HCT116 (cell line): ENCODE results near the gene MLXIPL. TPM values are rescaled to one million over a fixed set of nuclear protein-coding genes. Genes with fewer than 3 reads are reported as not detected.

Experiments used
- ATAC-seq: fragments of 200-7000 bp; cut with Tn5 transposase; 2 replicates; pipeline ENCODE4 v1.9.1; 2020; ENCODE audit warnings: mild to moderate bottlenecking, moderate library complexity
- BruUV-seq: library from RNA; stranded (reverse); fragments of 400-500 nt; replicated peaks from 2 replicates; lab custom pipeline; 2021; lab: Mats Ljungman, UMichigan
- CTCF ChIA-PET: fragments of 300-600 bp; sonication (Branson Sonifier 250); formaldehyde crosslinking; loops from one replicate; lab custom pipeline; 2021; ENCODE audit warnings: antibody characterized with exemption; lab: Charles Lee
- POLR2A ChIA-PET: fragments of 300-600, 350-600 bp; sonication (Branson Sonifier 250); formaldehyde crosslinking; loops from one replicate; lab custom pipeline; 2021; ENCODE audit warnings: antibody characterized with exemption; lab: Charles Lee
- RAD21 ChIA-PET, 2 experiments: fragments of 300-600 bp; sonication (Branson Sonifier 250); formaldehyde crosslinking; loops; one replicate each; lab custom pipeline; 2023; ENCODE audit warnings: low total read pairs in 2 of 2; ENCODE audit not compliant: uncharacterized antibody in 2 of 2, unreplicated experiment in 2 of 2, low non-redundant PET in 1 of 2; lab: Charles Lee
- DNase-seq: peaks from one replicate; pipeline ENCODE4 v3.0.0-alpha.2; 2010; ENCODE audit warnings: low read depth, low spot score
- H2AFZ ChIP-seq: fragments of 200-600 bp; shearing (Covaris generic), sonication (generic); 2 replicates; pipeline ENCODE4 v1.6.1; 2017; ENCODE audit warnings: low read depth, mixed run types, mixed read lengths, antibody characterized with exemption, low read length; ENCODE audit not compliant: poor library complexity, severe bottlenecking
- H3K27ac ChIP-seq: 2 replicates; pipeline ENCODE4 v1.5.1; 2012; ENCODE audit warnings: low read depth, low read length
- H3K27me3 ChIP-seq: fragments of 200-600 bp; sonication (generic); 2 replicates; pipeline ENCODE4 v1.6.1; 2016; ENCODE audit warnings: mixed run types, low read length, mixed read lengths; ENCODE audit not compliant: insufficient read depth
- H3K36me3 ChIP-seq, 2 experiments: fragments of 200-500 bp in 1 of 2; fragments of 200-600 bp in 1 of 2; sonication (Bioruptor generic) in 1 of 2; sonication (generic) in 1 of 2; 2 replicates each; pipeline versions ENCODE4 v1.5.1 to v1.6.1; 2014 to 2016; ENCODE audit warnings: low read length in 2 of 2, inconsistent platforms in 1 of 2, mixed read lengths in 1 of 2, mixed run types in 1 of 2; ENCODE audit not compliant: insufficient read depth in 2 of 2, control insufficient read depth in 1 of 2
- H3K4me1 ChIP-seq, 2 experiments: fragments of 200-600 bp in 1 of 2; sonication (generic) in 1 of 2; 2 replicates each; pipeline versions ENCODE4 v1.5.1 to v1.6.1; 2012 to 2017; ENCODE audit warnings: low read length in 2 of 2, inconsistent platforms in 1 of 2, mild to moderate bottlenecking in 1 of 2, mixed read lengths in 1 of 2, mixed run types in 1 of 2, moderate library complexity in 1 of 2; ENCODE audit not compliant: insufficient read depth in 2 of 2, control insufficient read depth in 1 of 2
- H3K4me2 ChIP-seq: fragments of 200-600 bp; sonication (generic); 2 replicates; pipeline ENCODE4 v1.6.1; 2017; ENCODE audit warnings: mixed run types, low read length, mixed read lengths
- H3K4me3 ChIP-seq, 2 experiments: fragments of 200-600 bp in 1 of 2; sonication (generic) in 1 of 2; replicated peaks in 1 of 2; 2 replicates each; pipeline ENCODE4 v1.5.1; 2011 to 2016; ENCODE audit warnings: low read length in 2 of 2, control low read depth in 1 of 2, low read depth in 1 of 2, mild to moderate bottlenecking in 1 of 2, mixed read lengths in 1 of 2, mixed run types in 1 of 2
- H3K79me2 ChIP-seq: fragments of 200-600 bp; sonication (generic); 2 replicates; pipeline ENCODE4 v1.6.1; 2017; ENCODE audit warnings: mild to moderate bottlenecking, mixed run types, low read length, moderate library complexity, mixed read lengths; ENCODE audit not compliant: insufficient read depth
- H3K9ac ChIP-seq: fragments of 200-600 bp; sonication (generic); 2 replicates; pipeline ENCODE4 v1.6.1; 2016; ENCODE audit warnings: low read length, mixed read lengths
- H3K9me2 ChIP-seq: fragments of 200-600 bp; sonication (generic), shearing (Covaris generic); 2 replicates; pipeline ENCODE4 v1.6.1; 2017; ENCODE audit warnings: mixed run types, mild to moderate bottlenecking, moderate library complexity; ENCODE audit not compliant: insufficient read depth
- H3K9me3 ChIP-seq, 2 experiments: fragments of 200-500 bp in 1 of 2; fragments of 200-600 bp in 1 of 2; sonication (Bioruptor generic) in 1 of 2; sonication (generic) in 1 of 2; 2 replicates each; pipeline ENCODE4 v1.6.1; 2014 to 2017; ENCODE audit warnings: low read length in 2 of 2, mixed read lengths in 2 of 2, inconsistent platforms in 1 of 2, low read depth in 1 of 2, mild to moderate bottlenecking in 1 of 2, mixed run types in 1 of 2, moderate library complexity in 1 of 2; ENCODE audit not compliant: control insufficient read depth in 1 of 2, insufficient read depth in 1 of 2
- H4K20me1 ChIP-seq: fragments of 200-600 bp; sonication (generic), shearing (Covaris generic); 2 replicates; pipeline ENCODE4 v1.6.1; 2017; ENCODE audit warnings: mixed run types, mild to moderate bottlenecking, moderate library complexity; ENCODE audit not compliant: insufficient read depth
- CEBPB ChIP-seq: IDR thresholded peaks from 2 replicates; pipeline ENCODE4 v1.6.1; 2012; ENCODE audit warnings: low read depth
- CTCF ChIP-seq, 3 experiments: fragments of 200-600 bp in 1 of 3; sonication (generic) in 1 of 3; IDR thresholded peaks in 2 of 3; conservative IDR thresholded peaks in 1 of 3; 2 replicates each; pipeline ENCODE4 v1.5.1; 2012 to 2017; ENCODE audit warnings: low read depth in 2 of 3, low read length in 2 of 3, antibody characterized with exemption in 1 of 3, borderline replicate concordance in 1 of 3, control low read depth in 1 of 3, mild to moderate bottlenecking in 1 of 3, mixed read lengths in 1 of 3, mixed run types in 1 of 3, moderate library complexity in 1 of 3; ENCODE audit not compliant: insufficient read depth in 1 of 3
- EGR1 ChIP-seq: IDR thresholded peaks from 2 replicates; pipeline ENCODE4 v1.6.1; 2012; ENCODE audit warnings: low read depth
- MAX ChIP-seq: IDR thresholded peaks from 2 replicates; pipeline ENCODE4 v1.6.1; 2012
- POLR2A ChIP-seq: IDR thresholded peaks from 2 replicates; pipeline ENCODE4 v1.7.0; 2011; ENCODE audit warnings: borderline replicate concordance; ENCODE audit not compliant: insufficient read depth, insufficient read length; ENCODE audit errors: extremely low read depth
- POLR2AphosphoS5 ChIP-seq: IDR thresholded peaks from 2 replicates; pipeline ENCODE4 v1.6.1; 2011; ENCODE audit warnings: mild to moderate bottlenecking, low read depth, low read length, moderate library complexity
- TCF7L2 ChIP-seq: IDR thresholded peaks from 2 replicates; pipeline ENCODE4 v1.7.0; 2011; ENCODE audit warnings: borderline replicate concordance, inconsistent platforms; ENCODE audit not compliant: insufficient read depth, insufficient read length; ENCODE audit errors: extremely low read depth
- ZFX ChIP-seq: fragments of 450-650 bp; IDR thresholded peaks from 2 replicates; pipeline ENCODE4 v1.6.1; 2017
- ZNF274 ChIP-seq: fragments of 200-500 bp; sonication (Bioruptor generic); IDR thresholded peaks from 2 replicates; pipeline ENCODE4 v1.6.1; 2014; ENCODE audit warnings: mild to moderate bottlenecking, low read depth, low read length, inconsistent platforms
- intact Hi-C: fragments of 100-400 bp; cut with micrococcal nuclease; formaldehyde crosslinking; loops from 2 replicates; pipeline ENCODE4 v1.10.0; 2022
- total RNA-seq: library from RNA; stranded (reverse); gene quantifications from one replicate; pipeline ENCODE4 v1.2.1, GENCODE V29; 2021; ENCODE audit not compliant: unreplicated experiment

The MLXIPL gene
- total RNA-seq, 1 experiment from 2014 or later, result 79.4 TPM

- TF ChIP-seq TCF7L2 (peak; percentile 46), EGR1 (peak; percentile 62), POLR2AphosphoS5 (peak; percentile 56), ZNF274 (no peak), POLR2A (peak; percentile 40), CTCF (IDR thresholded peaks at IDR 0.05 in 2 of 3, conservative IDR thresholded peaks at IDR 0.05 in 1 of 3; ENCODE audit: borderline replicate concordance in 1 of 3, insufficient read depth in 1 of 3, low read depth in 2 of 3, low read length in 2 of 3) (0 out of 6 replicates have a peak, but pooled peaks of 1 of the 3 experiments have one; percentile 13), CEBPB (no peak), ZFX (peak; percentile 70; the same call in 1 of the 2 replicates), MAX (peak; percentile 83)
- peaks cover 13 to 39% of the 10 kb centered on the region in 2 experiments for H3K4me1 ChIP-seq
- H3K9ac ChIP-seq, result peak overlapping the region; percentile 80
- no peak overlapping the region for H2AFZ ChIP-seq
- H3K4me3 ChIP-seq, result peak overlapping the region; percentile 64 to 65
- H4K20me1 ChIP-seq, result no peaks in the 10 kb centered on the region
- H3K4me2 ChIP-seq, result peak overlapping the region; percentile 88
- ChIA-PET CTCF (no interaction called here), POLR2A (no interaction called here), RAD21 (no interaction called here)
- H3K9me2 ChIP-seq, result no peaks in the 10 kb centered on the region
- ATAC-seq (peak; percentile 81), DNase-seq (no peak)
- no peaks in the 10 kb centered on the region for H3K9me3 ChIP-seq
- intact Hi-C loops, result no loop called here
- no peaks in the 10 kb centered on the region for H3K27me3 ChIP-seq
- no TSS peak for BruUV-seq
- H3K36me3 ChIP-seq, result no peaks in the 10 kb centered on the region
- H3K27ac ChIP-seq, result peak overlapping the region; percentile 72
- H3K79me2 ChIP-seq, result no peaks in the 10 kb centered on the region
These were observed 23.6 kb upstream of the MLXIPL start for GRCh38 chr7:73647725-73648592.
